Esophagus muscularis mucosa (tissue), 4 donors: ENCODE results near the gene MRPL10. TPM values are rescaled to one million over a fixed set of nuclear protein-coding genes. Genes with fewer than 3 reads are reported as not detected.

Source experiments
- DNase-seq: peaks from one replicate; pipeline ENCODE4 v3.0.0-alpha.2; 2017; ENCODE audit errors: extremely low spot score
- H3K27ac ChIP-seq, 4 donors: fragments of 200-600 bp; sonication (generic); replicated peaks in 1 of 4; 1 replicate in 3 of 4; 2 replicates in 1 of 4; pipeline ENCODE4 v1.5.1; 2016 to 2019; ENCODE audit warnings: mild to moderate bottlenecking in 1 of 4
- H3K27me3 ChIP-seq, 4 donors: fragments of 200-600 bp; sonication (generic); one replicate each; pipeline versions ENCODE4 v1.5.1 to v1.6.0; 2016 to 2019
- H3K36me3 ChIP-seq, 4 donors: fragments of 200-600 bp; sonication (generic); one replicate each; pipeline ENCODE4 v1.5.1; 2016 to 2019
- H3K4me1 ChIP-seq, 4 donors: fragments of 200-600 bp; sonication (generic); one replicate each; pipeline ENCODE4 v1.5.1; 2016 to 2019
- H3K4me3 ChIP-seq, 4 donors: fragments of 200-600 bp; sonication (generic); 1 replicate in 2 of 4; 2 replicates in 2 of 4; pipeline ENCODE4 v1.5.1; 2016 to 2019; ENCODE audit warnings: mild to moderate bottlenecking in 4 of 4, moderate library complexity in 1 of 4
- H3K9me3 ChIP-seq, 4 donors: fragments of 200-600 bp; sonication (generic); 1 replicate in 3 of 4; 2 replicates in 1 of 4; pipeline ENCODE4 v1.5.1; 2016 to 2019
- EP300 ChIP-seq: sonication (generic); formaldehyde crosslinking; IDR thresholded peaks from one replicate; pipeline ENCODE4 v1.6.1; 2017; ENCODE audit warnings: antibody characterized with exemption
- POLR2A ChIP-seq: fragments of 450-650 bp; IDR thresholded peaks from one replicate; pipeline ENCODE4 v1.6.1; 2017; ENCODE audit warnings: antibody characterized with exemption, moderate library complexity, mild to moderate bottlenecking, low read depth
- POLR2AphosphoS5 ChIP-seq, 2 donors: sonication (generic); formaldehyde crosslinking; IDR thresholded peaks; one replicate each; pipeline ENCODE4 v1.6.1; 2017; ENCODE audit warnings: antibody characterized with exemption in 2 of 2
- whole genome bisulfite sequencing: methylation state at CpG from one replicate; pipeline ENCODE4 v1.1.5; 2018; 5-methylcytosine and 5-hydroxymethylcytosine counted together
- intact Hi-C: fragments of 100-400 bp; cut with DNase I; formaldehyde crosslinking; loops from one replicate; pipeline ENCODE4 v1.15.1; 2023
- total RNA-seq, 4 donors: library from RNA; depleted of rRNA; stranded (reverse); fragments of >200 nt; gene quantifications; one replicate each; pipeline versions ENCODE4 v1.1.0 to v1.2.1, GENCODE V29; 2016
- TF ChIP-seq, protein P1 (sequence below), 3 experiments: fragments of 200-600 bp in 2 of 3; fragments of 450-650 bp in 1 of 3; sonication (generic) in 2 of 3; IDR thresholded peaks; one replicate each; pipeline ENCODE4 v1.5.1; 2017 to 2019; ENCODE audit warnings: antibody characterized with exemption in 3 of 3, mild to moderate bottlenecking in 2 of 3, moderate library complexity in 1 of 3

Gene MRPL10
- total RNA-seq, 4 donors from 2014 or later: 43.6 to 86.8 (median 63.2) TPM

GRCh38 chr17:47813512-47814031 is 17.8 kb downstream of the MRPL10 start:
- no peak overlapping the region for H3K27ac ChIP-seq
- H3K36me3 ChIP-seq: peaks cover 0 to 92% (median 85%) of the 10 kb centered on the region in 4 donors
- H3K9me3 ChIP-seq: no peaks in the 10 kb centered on the region
- no peak overlapping the region for H3K4me3 ChIP-seq
- no peaks in the 10 kb centered on the region for H3K27me3 ChIP-seq
- intact Hi-C loops: no loop called here
- peaks cover 0 to 16% (median 0%) of the 10 kb centered on the region in 4 donors for H3K4me1 ChIP-seq
- no peak for DNase-seq
- WGBS: 98% methylated on average over 6 of the region's 22 CpGs
- TF ChIP-seq POLR2AphosphoS5 (IDR thresholded peaks at IDR 0.05): no peak
- TF ChIP-seq, protein P1, sequence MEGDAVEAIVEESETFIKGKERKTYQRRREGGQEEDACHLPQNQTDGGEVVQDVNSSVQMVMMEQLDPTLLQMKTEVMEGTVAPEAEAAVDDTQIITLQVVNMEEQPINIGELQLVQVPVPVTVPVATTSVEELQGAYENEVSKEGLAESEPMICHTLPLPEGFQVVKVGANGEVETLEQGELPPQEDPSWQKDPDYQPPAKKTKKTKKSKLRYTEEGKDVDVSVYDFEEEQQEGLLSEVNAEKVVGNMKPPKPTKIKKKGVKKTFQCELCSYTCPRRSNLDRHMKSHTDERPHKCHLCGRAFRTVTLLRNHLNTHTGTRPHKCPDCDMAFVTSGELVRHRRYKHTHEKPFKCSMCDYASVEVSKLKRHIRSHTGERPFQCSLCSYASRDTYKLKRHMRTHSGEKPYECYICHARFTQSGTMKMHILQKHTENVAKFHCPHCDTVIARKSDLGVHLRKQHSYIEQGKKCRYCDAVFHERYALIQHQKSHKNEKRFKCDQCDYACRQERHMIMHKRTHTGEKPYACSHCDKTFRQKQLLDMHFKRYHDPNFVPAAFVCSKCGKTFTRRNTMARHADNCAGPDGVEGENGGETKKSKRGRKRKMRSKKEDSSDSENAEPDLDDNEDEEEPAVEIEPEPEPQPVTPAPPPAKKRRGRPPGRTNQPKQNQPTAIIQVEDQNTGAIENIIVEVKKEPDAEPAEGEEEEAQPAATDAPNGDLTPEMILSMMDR (IDR thresholded peaks at IDR 0.05): no peak
- no peak for TF ChIP-seq POLR2A
- no peak for TF ChIP-seq EP300

DNA sequence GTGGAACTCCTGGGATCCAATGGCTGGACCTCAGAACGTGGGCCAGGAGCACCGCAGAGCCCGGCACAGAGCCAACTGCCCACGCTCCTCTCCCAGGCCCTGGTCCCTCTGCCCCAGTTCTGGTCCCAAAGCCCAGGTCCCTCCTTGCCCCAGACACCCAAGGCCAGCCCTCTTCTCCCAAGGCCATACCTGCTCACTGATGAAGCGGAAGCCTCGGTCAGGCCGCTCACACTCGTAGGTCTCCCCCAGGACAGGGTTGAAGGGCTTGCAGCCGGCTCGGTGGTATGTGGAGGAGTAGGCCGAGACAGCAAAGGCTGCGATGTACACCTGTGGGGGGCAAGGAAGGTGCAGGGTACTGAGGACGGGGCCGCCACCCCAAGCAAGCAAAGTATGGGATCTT is 18.3 kb downstream of the MRPL10 start:
- Histone ChIP-seq H3K36me3 (peaks cover 0 to 92% (median 85%) of the 10 kb centered on the region in 4 donors), H3K4me3 (no peak overlapping the region), H3K27ac (no peak overlapping the region), H3K9me3 (no peaks in the 10 kb centered on the region), H3K27me3 (no peaks in the 10 kb centered on the region), H3K4me1 (peaks cover 0 to 16% (median 0%) of the 10 kb centered on the region in 4 donors)
- WGBS: 100% methylated on average over 6 of the region's 14 CpGs
- no peak for TF ChIP-seq POLR2A
- TF ChIP-seq EP300: no peak
- TF ChIP-seq, protein P1 (IDR thresholded peaks at IDR 0.05): no peak
- DNase-seq: no peak
- intact Hi-C loops: no loop called here

DNA sequence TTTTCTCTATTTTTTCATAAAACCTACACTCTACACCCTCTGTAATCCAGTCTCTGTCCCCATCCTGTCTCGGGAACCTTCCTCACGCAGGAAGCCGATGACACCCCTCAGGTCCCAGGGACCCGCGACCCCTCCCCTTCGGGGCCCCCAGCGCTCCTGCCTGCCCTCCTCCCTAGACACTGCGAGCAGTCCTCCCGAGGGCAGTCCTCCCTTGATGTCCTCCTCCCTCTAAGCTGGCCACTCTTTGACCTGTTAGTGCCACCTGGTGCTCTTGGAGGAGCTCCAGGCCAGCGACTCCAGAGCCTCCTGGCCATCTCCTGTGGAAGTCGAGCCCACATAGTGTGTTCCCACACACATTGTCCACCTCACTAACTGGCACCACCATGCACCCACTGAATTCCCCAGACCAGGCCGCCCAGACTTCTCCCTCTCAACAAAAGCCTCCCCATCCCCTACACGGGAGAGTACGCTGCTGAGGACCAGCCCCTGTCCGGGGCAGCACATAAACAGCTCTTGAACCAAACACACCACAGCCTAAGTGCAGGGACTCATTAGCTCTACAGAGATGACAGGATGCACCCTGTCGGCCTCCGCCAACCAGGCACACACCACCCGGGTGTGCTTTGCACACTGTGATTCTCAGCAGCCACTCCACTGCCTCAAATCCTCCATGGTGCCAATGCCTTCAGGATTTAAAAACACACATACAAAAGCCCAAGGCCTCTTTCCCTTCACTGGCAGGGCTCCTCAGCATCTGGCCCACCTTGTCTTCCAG is 19.0 kb downstream of the MRPL10 start:
- H3K27me3 ChIP-seq: no peaks in the 10 kb centered on the region
- H3K9me3 ChIP-seq: no peaks in the 10 kb centered on the region
- H3K4me3 ChIP-seq: no peak overlapping the region
- H3K27ac ChIP-seq: no peak overlapping the region
- no peak for TF ChIP-seq POLR2A
- no peak for TF ChIP-seq EP300
- TF ChIP-seq, protein P1 (IDR thresholded peaks at IDR 0.05): no peak
- no peak for TF ChIP-seq POLR2AphosphoS5 (IDR thresholded peaks at IDR 0.05)
- 83% methylated on average over 16 of the region's 18 CpGs for WGBS
- H3K36me3 ChIP-seq: peaks cover 0 to 92% (median 85%) of the 10 kb centered on the region in 4 donors
- peaks cover 0 to 16% (median 0%) of the 10 kb centered on the region in 4 donors for H3K4me1 ChIP-seq
- no peak for DNase-seq
- intact Hi-C loops: no loop called here

DNA sequence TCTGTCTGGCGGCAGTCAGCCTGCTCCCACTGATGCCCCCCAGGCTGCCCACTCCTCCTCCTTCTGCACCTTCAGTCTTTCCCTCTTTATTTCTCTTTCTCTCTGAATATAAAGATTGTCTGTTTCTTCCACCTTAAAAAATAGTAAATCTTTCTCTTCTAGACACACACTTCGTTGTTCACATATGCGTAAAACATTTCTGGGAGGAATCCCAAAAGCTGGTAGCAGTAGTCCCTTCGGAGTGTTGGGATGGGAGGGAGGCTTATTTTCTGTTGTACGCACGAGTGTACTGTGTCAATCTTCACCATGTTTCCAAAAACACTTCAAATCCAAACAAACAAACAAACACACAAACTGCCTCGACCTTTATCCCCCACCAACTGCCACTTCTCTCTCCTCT is 19.6 kb downstream of the MRPL10 start:
- intact Hi-C loops: no loop called here
- no peaks in the 10 kb centered on the region for H3K27me3 ChIP-seq
- no peaks in the 10 kb centered on the region for H3K9me3 ChIP-seq
- H3K36me3 ChIP-seq: peaks cover 0 to 91% (median 83%) of the 10 kb centered on the region in 4 donors
- H3K4me3 ChIP-seq: no peak overlapping the region
- peaks cover 0 to 16% (median 0%) of the 10 kb centered on the region in 4 donors for H3K4me1 ChIP-seq
- WGBS: 57% methylated on average over 7 of the region's 7 CpGs
- TF ChIP-seq POLR2AphosphoS5 (IDR thresholded peaks at IDR 0.05): no peak
- TF ChIP-seq EP300: no peak
- TF ChIP-seq, protein P1 (IDR thresholded peaks at IDR 0.05): no peak
- TF ChIP-seq POLR2A: no peak
- H3K27ac ChIP-seq: no peak overlapping the region
- no peak for DNase-seq
